CD4-positive, alpha-beta T cell treated with Interleukin-4 for 1 hour (primary cell): Measurements from ENCODE around the gene ADGRG7.
"Not testable (repeated sequence)": the region's sequence is repeated elsewhere in the genome, so short reads cannot be mapped to it uniquely, and the experiment has no call there.

ENCODE experiments used
- DNase-seq, 2 donors: peaks; one replicate each; pipeline ENCODE4 v3.0.0-alpha.2; 2020 to 2022

The ADGRG7 gene

GRCh38 chr3:100650651-100651619 lies 41.5 kb downstream of the ADGRG7 start:
- peak in 1 of 2 donors; percentile 29 for DNase-seq

GRCh38 chr3:100653604-100654294 lies 44.3 kb downstream of the ADGRG7 start:
- no peak for DNase-seq

GRCh38 chr3:100656945-100657344 lies 47.5 kb downstream of the ADGRG7 start:
- DNase-seq = no peak

GRCh38 chr3:100661294-100661693 lies 51.9 kb downstream of the ADGRG7 start:
- DNase-seq = not testable (repeated sequence)

GRCh38 chr3:100662113-100662823 lies 52.9 kb downstream of the ADGRG7 start:
- DNase-seq = peak in 1 of 2 donors; percentile 20

GRCh38 chr3:100665230-100665629 lies 55.8 kb downstream of the ADGRG7 start:
- peak in 1 of 2 donors; percentile 36 for DNase-seq

- DNase-seq = not testable (repeated sequence)
Observed at GRCh38 chr3:100666699-100667098, 57.3 kb downstream of the ADGRG7 start.

GRCh38 chr3:100667316-100667715 lies 57.9 kb downstream of the ADGRG7 start:
- DNase-seq = not testable (repeated sequence)

GRCh38 chr3:100670995-100671394 lies 61.6 kb downstream of the ADGRG7 start:
- not testable (repeated sequence) for DNase-seq

- no peak for DNase-seq
Observed at GRCh38 chr3:100681496-100681895, 72.1 kb downstream of the ADGRG7 start.

GRCh38 chr3:100682056-100682853 lies 72.9 kb downstream of the ADGRG7 start:
- DNase-seq = no peak

- DNase-seq = no peak
Observed at GRCh38 chr3:100682854-100683760, 73.7 kb downstream of the ADGRG7 start.

GRCh38 chr3:100693225-100693624 lies 83.8 kb downstream of the ADGRG7 start:
- no peak for DNase-seq

GRCh38 chr3:100695696-100696095 lies 86.3 kb downstream of the ADGRG7 start:
- no peak for DNase-seq

GRCh38 chr3:100696161-100696560 lies 86.8 kb downstream of the ADGRG7 start:
- no peak for DNase-seq

- DNase-seq = no peak
Observed at GRCh38 chr3:100697172-100697571, 87.8 kb downstream of the ADGRG7 start.

- DNase-seq = no peak
Observed at GRCh38 chr3:100697723-100698285, 88.4 kb downstream of the ADGRG7 start.

- DNase-seq = no peak
Observed at GRCh38 chr3:100698736-100699135, 89.3 kb downstream of the ADGRG7 start.

GRCh38 chr3:100700708-100701107 lies 91.3 kb downstream of the ADGRG7 start:
- DNase-seq = no peak

- DNase-seq = no peak
Observed at GRCh38 chr3:100702082-100702979, 92.9 kb downstream of the ADGRG7 start.
